Common myeloid progenitor, CD34-positive (primary cell): ENCODE measurements around the gene SGMS1.

ENCODE experiments used
- CTCF ChIA-PET: fragments of 350-600 bp; sonication (Branson Sonifier 250); formaldehyde crosslinking; loops from one replicate; lab custom pipeline; 2021; ENCODE audit warnings: antibody characterized with exemption; lab: Charles Lee
- POLR2A ChIA-PET: fragments of 350-600 bp; sonication (Branson Sonifier 250); formaldehyde crosslinking; loops from one replicate; lab custom pipeline; 2021; ENCODE audit warnings: antibody characterized with exemption; lab: Charles Lee
- DNase-seq, 3 donors: peaks; one replicate each; pipeline versions ENCODE4 v3.0.0 to v3.0.0-alpha.2; 2013
- H3K27ac ChIP-seq, 2 experiments: 1 replicate in 1 of 2; 2 replicates in 1 of 2; pipeline ENCODE4 v1.7.0; 2013; ENCODE audit warnings: inconsistent platforms in 2 of 2, low read length in 2 of 2, mild to moderate bottlenecking in 2 of 2, low read depth in 1 of 2, moderate library complexity in 1 of 2; ENCODE audit not compliant: severe bottlenecking in 2 of 2, insufficient read depth in 1 of 2, poor library complexity in 1 of 2
- H3K27me3 ChIP-seq, 5 experiments: replicated peaks in 2 of 5; 1 replicate in 3 of 5; 2 replicates in 2 of 5; pipeline versions ENCODE4 v1.6.1 to v1.7.0; 2013; ENCODE audit warnings: low read length in 4 of 5, mild to moderate bottlenecking in 2 of 5, moderate library complexity in 2 of 5, inconsistent platforms in 1 of 5; ENCODE audit not compliant: insufficient read depth in 5 of 5, control insufficient read depth in 4 of 5
- H3K36me3 ChIP-seq, 4 experiments: 1 replicate in 2 of 4; 2 replicates in 2 of 4; pipeline versions ENCODE4 v1.6.1 to v1.7.0; 2013; ENCODE audit warnings: low read length in 3 of 4, control low read depth in 1 of 4, mild to moderate bottlenecking in 1 of 4; ENCODE audit not compliant: control insufficient read depth in 4 of 4, insufficient read depth in 4 of 4
- H3K4me1 ChIP-seq, 4 experiments: 1 replicate in 3 of 4; 2 replicates in 1 of 4; pipeline versions ENCODE4 v1.6.1 to v1.7.1; 2013; ENCODE audit warnings: low read length in 3 of 4, mild to moderate bottlenecking in 3 of 4, control low read depth in 1 of 4, inconsistent platforms in 1 of 4, moderate library complexity in 1 of 4; ENCODE audit not compliant: control insufficient read depth in 4 of 4, insufficient read depth in 4 of 4; ENCODE audit errors: control extremely low read depth in 1 of 4
- H3K4me3 ChIP-seq, 7 experiments: 1 replicate in 4 of 7; 2 replicates in 3 of 7; pipeline versions ENCODE4 v1.5.1 to v1.7.0; 2013; ENCODE audit warnings: mild to moderate bottlenecking in 7 of 7, low read length in 6 of 7, moderate library complexity in 6 of 7, inconsistent platforms in 2 of 7, low read depth in 2 of 7, control low read depth in 1 of 7; ENCODE audit not compliant: insufficient read depth in 4 of 7, control insufficient read depth in 1 of 7; ENCODE audit errors: extremely low read depth in 1 of 7
- H3K9me3 ChIP-seq, 5 experiments: 1 replicate in 4 of 5; 2 replicates in 1 of 5; pipeline versions ENCODE4 v1.6.1 to v1.7.1; 2013; ENCODE audit warnings: low read length in 4 of 5, mild to moderate bottlenecking in 2 of 5, inconsistent platforms in 1 of 5, low read depth in 1 of 5, moderate library complexity in 1 of 5; ENCODE audit not compliant: control insufficient read depth in 4 of 5, insufficient read depth in 2 of 5; ENCODE audit errors: control extremely low read depth in 1 of 5
- WGBS: methylation state at CpG from one replicate; pipeline ENCODE4 v1.1.5; 2013; ENCODE audit not compliant: insufficient coverage; 5-methylcytosine and 5-hydroxymethylcytosine counted together

SGMS1 gene

GRCh38 chr10:50315424-50315823, 308.3 kb downstream of the SGMS1 start:
- POLR2A ChIA-PET: no interaction called here
- DNase-seq: no peak
- H3K27me3 ChIP-seq: no peaks in the 10 kb centered on the region
- CTCF ChIA-PET: interaction anchor here (0.6 to 1.4 kb wide), 4 partner anchors 10 to 685 kb away, joined by 3 to 4 read pairs (median 3); no protein-coding TSS in a partner anchor
- no peak overlapping the region for H3K27ac ChIP-seq
- H3K4me1 ChIP-seq: peaks cover 6 to 28% (median 14%) of the 10 kb centered on the region in 4 experiments
- peaks cover 0 to 5% (median 3%) of the 10 kb centered on the region in 5 experiments for H3K9me3 ChIP-seq
- H3K4me3 ChIP-seq: no peak overlapping the region
- H3K36me3 ChIP-seq: peaks cover 3 to 14% (median 8%) of the 10 kb centered on the region in 4 experiments

- POLR2A ChIA-PET: no interaction called here
Observed at GRCh38 chr10:50314169-50315071, 309.3 kb downstream of the SGMS1 start.

GRCh38 chr10:50312464-50313437, 311.0 kb downstream of the SGMS1 start:
- WGBS: 100% methylated on average over 2 of the region's 10 CpGs
- Histone ChIP-seq H3K9me3 (peaks cover 0 to 5% (median 3%) of the 10 kb centered on the region in 5 experiments), H3K36me3 (peaks cover 6 to 19% (median 13%) of the 10 kb centered on the region in 4 experiments), H3K4me1 (peaks cover 6 to 28% (median 14%) of the 10 kb centered on the region in 4 experiments), H3K4me3 (no peak overlapping the region), H3K27ac (no peak overlapping the region), H3K27me3 (no peaks in the 10 kb centered on the region)
- DNase-seq: no peak
- ChIA-PET CTCF (interaction anchor here (1.0 kb wide), 2 partner anchors 55 to 108 kb away, joined by 3 read pairs; no protein-coding TSS in a partner anchor), POLR2A (interaction anchor here (0.9 kb wide), 1 partner anchor 10 kb away, joined by 3 read pairs; no protein-coding TSS in a partner anchor)

More at GRCh38 chr10:50314169-50315071, 309.3 kb downstream of the SGMS1 start:
- Histone ChIP-seq H3K4me1 (peaks cover 6 to 28% (median 14%) of the 10 kb centered on the region in 4 experiments), H3K36me3 (peaks cover 4 to 15% (median 13%) of the 10 kb centered on the region in 4 experiments), H3K4me3 (no peak overlapping the region), H3K27ac (no peak overlapping the region), H3K27me3 (no peaks in the 10 kb centered on the region), H3K9me3 (peaks cover 0 to 5% (median 3%) of the 10 kb centered on the region in 5 experiments)
- 95% methylated on average over 7 of the region's 10 CpGs for WGBS
- DNase-seq: no peak
- CTCF ChIA-PET: interaction anchor here (0.6 to 1.3 kb wide), 2 partner anchors 12 to 686 kb away, joined by 3 read pairs; no protein-coding TSS in a partner anchor

GRCh38 chr10:50310560-50311174, 313.1 kb downstream of the SGMS1 start:
- no peak overlapping the region for H3K27ac ChIP-seq
- WGBS: 100% methylated on average over 2 of the region's 4 CpGs
- CTCF ChIA-PET: interaction anchor here (0.6 kb wide), 2 partner anchors 12 to 1638 kb away, joined by 3 read pairs; no protein-coding TSS in a partner anchor
- H3K27me3 ChIP-seq: no peaks in the 10 kb centered on the region
- H3K9me3 ChIP-seq: peaks cover 0 to 5% (median 3%) of the 10 kb centered on the region in 5 experiments
- peak in 2 of 3 donors; percentile 19 to 31 for DNase-seq
- peaks cover 2 to 10% (median 6%) of the 10 kb centered on the region in 4 experiments for H3K4me1 ChIP-seq
- peaks cover 6 to 21% (median 20%) of the 10 kb centered on the region in 4 experiments for H3K36me3 ChIP-seq
- H3K4me3 ChIP-seq: no peak overlapping the region
- POLR2A ChIA-PET: no interaction called here

- POLR2A ChIA-PET: no interaction called here
- 96% methylated on average over 4 of the region's 4 CpGs for WGBS
Observed at GRCh38 chr10:50309342-50309741, 314.4 kb downstream of the SGMS1 start.

GRCh38 chr10:50304660-50305059, 319.1 kb downstream of the SGMS1 start:
- WGBS: 95% methylated on average over 7 of the region's 8 CpGs
- no peak for DNase-seq
- Histone ChIP-seq H3K27ac (no peak overlapping the region), H3K4me1 (no peaks in the 10 kb centered on the region), H3K9me3 (no peaks in the 10 kb centered on the region), H3K27me3 (no peaks in the 10 kb centered on the region), H3K4me3 (no peak overlapping the region), H3K36me3 (peaks cover 3 to 9% (median 7%) of the 10 kb centered on the region in 4 experiments)
- ChIA-PET CTCF (interaction anchor here (0.6 kb wide), 1 partner anchor 21 kb away, joined by 3 read pairs; no protein-coding TSS in a partner anchor), POLR2A (no interaction called here)

More at GRCh38 chr10:50309342-50309741, 314.4 kb downstream of the SGMS1 start:
- Histone ChIP-seq H3K4me3 (no peak overlapping the region), H3K9me3 (peaks cover 0 to 5% (median 3%) of the 10 kb centered on the region in 5 experiments), H3K36me3 (peaks cover 6 to 21% (median 20%) of the 10 kb centered on the region in 4 experiments), H3K27me3 (no peaks in the 10 kb centered on the region), H3K4me1 (no peaks in the 10 kb centered on the region), H3K27ac (no peak overlapping the region)
- no peak for DNase-seq
- CTCF ChIA-PET: no interaction called here
